ENCODE data around the gene ULK4.
"Not testable (repeated sequence)": the region's sequence is repeated elsewhere in the genome, so short reads cannot be mapped to it uniquely, and the experiment has no call there.

Gene ULK4

GRCh38 chr3:41569632-41570305, 392.1 kb downstream of the ULK4 start:
- TF ChIP-seq CTCF (IDR thresholded peaks at IDR 0.05; ENCODE audit: borderline replicate concordance, insufficient read depth, low read depth, low read length) = no peak
- H3K4me3 ChIP-seq (ENCODE audit: low read depth, low read length) = no peak overlapping the region

GRCh38 chr3:41565948-41566514, 395.9 kb downstream of the ULK4 start:
- no peak overlapping the region for H3K4me3 ChIP-seq (ENCODE audit: low read depth, low read length)
- no peak for TF ChIP-seq CTCF (IDR thresholded peaks at IDR 0.05; ENCODE audit: borderline replicate concordance, insufficient read depth, low read depth, low read length)

- H3K4me3 ChIP-seq (ENCODE audit: low read depth, low read length) = no peak overlapping the region
- TF ChIP-seq CTCF (IDR thresholded peaks at IDR 0.05; ENCODE audit: borderline replicate concordance, insufficient read depth, low read depth, low read length) = no peak
Measured at GRCh38 chr3:41565003-41565402, 396.9 kb downstream of the ULK4 start.

GRCh38 chr3:41556245-41556644, 405.7 kb downstream of the ULK4 start:
- not testable (repeated sequence) for H3K4me3 ChIP-seq (ENCODE audit: low read depth, low read length)

- no peak for TF ChIP-seq CTCF (IDR thresholded peaks at IDR 0.05; ENCODE audit: borderline replicate concordance, insufficient read depth, low read depth, low read length)
- H3K4me3 ChIP-seq (ENCODE audit: low read depth, low read length) = no peak overlapping the region
Measured at GRCh38 chr3:41532976-41533375, 428.9 kb downstream of the ULK4 start.

GRCh38 chr3:41526995-41527573, 434.8 kb downstream of the ULK4 start:
- no peak for TF ChIP-seq CTCF (IDR thresholded peaks at IDR 0.05; ENCODE audit: borderline replicate concordance, insufficient read depth, low read depth, low read length)
- no peak overlapping the region for H3K4me3 ChIP-seq (ENCODE audit: low read depth, low read length)

- no peak overlapping the region for H3K4me3 ChIP-seq (ENCODE audit: low read depth, low read length)
- no peak for TF ChIP-seq CTCF (IDR thresholded peaks at IDR 0.05; ENCODE audit: borderline replicate concordance, insufficient read depth, low read depth, low read length)
Measured at GRCh38 chr3:41525303-41526064, 436.4 kb downstream of the ULK4 start.
